Measurements from ENCODE around the gene GRAMD1B. TPM values are rescaled to one million over a fixed set of nuclear protein-coding genes. Genes with fewer than 3 reads are reported as not detected.
"Not testable (repeated sequence)": the region's sequence is repeated elsewhere in the genome, so short reads cannot be mapped to it uniquely, and the experiment has no call there.

The GRAMD1B gene
- total and polyA plus RNA-seq, 2 experiments from 2014 or later = 9.0 to 20.4 TPM

DNA sequence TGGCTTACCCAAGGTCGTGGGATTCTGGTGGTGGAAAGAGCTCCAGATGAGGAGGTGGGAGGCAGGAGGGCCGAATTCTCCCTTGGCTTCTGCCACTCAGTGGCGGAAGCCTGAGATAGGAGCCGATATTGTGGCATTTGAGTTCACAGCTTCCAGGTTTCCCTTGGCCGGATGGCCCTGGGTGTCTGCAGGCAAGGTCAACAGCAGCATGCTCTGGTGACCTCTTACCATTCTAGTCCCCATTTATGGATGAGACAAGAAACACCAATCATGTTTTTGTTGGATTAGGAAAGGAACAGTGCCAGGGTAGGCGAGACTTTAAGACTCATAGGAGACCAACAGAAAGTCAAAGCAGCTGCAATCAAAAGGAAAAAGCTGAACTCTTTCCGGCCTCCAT is 89.7 kb downstream of the GRAMD1B start:
- H3K9me3 ChIP-seq (ENCODE audit: low read depth) = no peaks in the 10 kb centered on the region
- WGBS (ENCODE audit: low lambda C conversion rate, missing lambda C conversion rate) = 74% methylated on average over 7 of the region's 7 CpGs
- H3K79me2 ChIP-seq = no peaks in the 10 kb centered on the region
- H3K4me2 ChIP-seq = no peak overlapping the region
- no peak for DNase-seq (ENCODE audit: low spot score)
- no peaks in the 10 kb centered on the region for H3K27me3 ChIP-seq
- no peak overlapping the region for H3K27ac ChIP-seq
- no peaks in the 10 kb centered on the region for H3K9me2 ChIP-seq (replicated peaks; ENCODE audit: insufficient read depth)
- no peak for TF ChIP-seq EZH2 (IDR thresholded peaks at IDR 0.05; ENCODE audit: borderline replicate concordance)
- no peak for TF ChIP-seq EZH2phosphoT487 (IDR thresholded peaks at IDR 0.05; ENCODE audit: low read depth, severe bottlenecking, unreplicated experiment)
- TF ChIP-seq, protein P1, sequence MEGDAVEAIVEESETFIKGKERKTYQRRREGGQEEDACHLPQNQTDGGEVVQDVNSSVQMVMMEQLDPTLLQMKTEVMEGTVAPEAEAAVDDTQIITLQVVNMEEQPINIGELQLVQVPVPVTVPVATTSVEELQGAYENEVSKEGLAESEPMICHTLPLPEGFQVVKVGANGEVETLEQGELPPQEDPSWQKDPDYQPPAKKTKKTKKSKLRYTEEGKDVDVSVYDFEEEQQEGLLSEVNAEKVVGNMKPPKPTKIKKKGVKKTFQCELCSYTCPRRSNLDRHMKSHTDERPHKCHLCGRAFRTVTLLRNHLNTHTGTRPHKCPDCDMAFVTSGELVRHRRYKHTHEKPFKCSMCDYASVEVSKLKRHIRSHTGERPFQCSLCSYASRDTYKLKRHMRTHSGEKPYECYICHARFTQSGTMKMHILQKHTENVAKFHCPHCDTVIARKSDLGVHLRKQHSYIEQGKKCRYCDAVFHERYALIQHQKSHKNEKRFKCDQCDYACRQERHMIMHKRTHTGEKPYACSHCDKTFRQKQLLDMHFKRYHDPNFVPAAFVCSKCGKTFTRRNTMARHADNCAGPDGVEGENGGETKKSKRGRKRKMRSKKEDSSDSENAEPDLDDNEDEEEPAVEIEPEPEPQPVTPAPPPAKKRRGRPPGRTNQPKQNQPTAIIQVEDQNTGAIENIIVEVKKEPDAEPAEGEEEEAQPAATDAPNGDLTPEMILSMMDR (IDR thresholded peaks at IDR 0.05; ENCODE audit: poor library complexity) = no peak
- no peak overlapping the region for H3K4me3 ChIP-seq
- no peaks in the 10 kb centered on the region for H4K20me1 ChIP-seq (ENCODE audit: insufficient read depth, poor library complexity, severe bottlenecking)
- no peaks in the 10 kb centered on the region for H3K4me1 ChIP-seq (ENCODE audit: insufficient read depth)
- H2AFZ ChIP-seq = no peak overlapping the region
- H3K36me3 ChIP-seq (replicated peaks; ENCODE audit: insufficient read depth, low read depth) = no peaks in the 10 kb centered on the region

DNA sequence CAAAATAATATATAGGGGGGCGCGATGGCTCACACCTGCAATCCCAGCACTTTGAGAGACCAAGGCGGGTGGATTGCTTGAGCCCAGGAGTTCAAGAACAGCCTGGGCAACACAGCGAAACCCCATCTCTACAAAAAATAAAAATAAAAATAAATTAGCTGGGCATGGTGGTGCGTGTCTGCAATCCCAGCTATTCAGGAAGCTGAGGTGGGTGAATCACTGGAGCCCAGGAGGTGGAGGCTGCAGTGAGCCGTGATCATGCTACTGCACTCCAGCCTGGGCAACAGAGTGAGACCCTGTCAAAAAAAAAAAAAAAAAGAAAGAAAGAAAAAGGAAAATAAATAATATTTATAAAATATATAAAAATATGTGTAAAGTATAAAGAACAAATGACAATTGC is 90.4 kb downstream of the GRAMD1B start:
- not testable (repeated sequence) for H3K36me3 ChIP-seq (replicated peaks; ENCODE audit: insufficient read depth, low read depth); H2AFZ ChIP-seq; H3K9me3 ChIP-seq (ENCODE audit: low read depth); H4K20me1 ChIP-seq (ENCODE audit: insufficient read depth, poor library complexity, severe bottlenecking); DNase-seq (ENCODE audit: low spot score); H3K9me2 ChIP-seq (replicated peaks; ENCODE audit: insufficient read depth); H3K4me2 ChIP-seq; H3K79me2 ChIP-seq; H3K27me3 ChIP-seq; H3K4me3 ChIP-seq; H3K4me1 ChIP-seq (ENCODE audit: insufficient read depth); H3K27ac ChIP-seq
- 97% methylated on average over 6 of the region's 6 CpGs for WGBS (ENCODE audit: low lambda C conversion rate, missing lambda C conversion rate)

DNA sequence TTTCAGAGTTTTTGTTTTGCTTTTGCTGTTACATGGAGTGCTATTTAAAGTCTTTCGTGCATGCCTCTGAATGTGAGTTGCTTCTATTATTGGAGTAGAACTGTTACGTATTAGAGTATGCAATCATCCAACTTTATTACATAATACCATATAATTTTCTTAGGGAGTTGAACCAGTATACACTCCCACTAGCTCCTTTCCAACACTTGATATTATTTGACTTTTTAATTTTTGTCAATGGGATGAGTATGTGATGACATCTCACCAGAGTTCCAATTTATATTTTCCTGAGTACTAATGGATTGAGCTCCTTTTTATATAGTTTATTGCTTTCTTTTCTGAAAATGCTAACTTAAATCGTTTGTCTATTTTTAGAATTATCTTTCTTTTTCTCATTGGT is 90.9 kb downstream of the GRAMD1B start:
- no peak for DNase-seq (ENCODE audit: low spot score)
- Histone ChIP-seq H3K79me2 (no peaks in the 10 kb centered on the region), H3K4me1 (ENCODE audit: insufficient read depth) (no peaks in the 10 kb centered on the region), H3K9me3 (ENCODE audit: low read depth) (no peaks in the 10 kb centered on the region), H3K36me3 (replicated peaks; ENCODE audit: insufficient read depth, low read depth) (no peaks in the 10 kb centered on the region), H3K4me2 (no peak overlapping the region), H2AFZ (no peak overlapping the region), H3K27ac (no peak overlapping the region), H3K9me2 (replicated peaks; ENCODE audit: insufficient read depth) (no peaks in the 10 kb centered on the region), H4K20me1 (ENCODE audit: insufficient read depth, poor library complexity, severe bottlenecking) (no peaks in the 10 kb centered on the region), H3K27me3 (no peaks in the 10 kb centered on the region), H3K4me3 (no peak overlapping the region)
- 96% methylated on average over 3 of the region's 3 CpGs for WGBS (ENCODE audit: low lambda C conversion rate, missing lambda C conversion rate)
- TF ChIP-seq EZH2 (IDR thresholded peaks at IDR 0.05; ENCODE audit: borderline replicate concordance) (no peak), EZH2phosphoT487 (IDR thresholded peaks at IDR 0.05; ENCODE audit: low read depth, severe bottlenecking, unreplicated experiment) (no peak)
- TF ChIP-seq, protein P1 (IDR thresholded peaks at IDR 0.05; ENCODE audit: poor library complexity) = no peak

DNA sequence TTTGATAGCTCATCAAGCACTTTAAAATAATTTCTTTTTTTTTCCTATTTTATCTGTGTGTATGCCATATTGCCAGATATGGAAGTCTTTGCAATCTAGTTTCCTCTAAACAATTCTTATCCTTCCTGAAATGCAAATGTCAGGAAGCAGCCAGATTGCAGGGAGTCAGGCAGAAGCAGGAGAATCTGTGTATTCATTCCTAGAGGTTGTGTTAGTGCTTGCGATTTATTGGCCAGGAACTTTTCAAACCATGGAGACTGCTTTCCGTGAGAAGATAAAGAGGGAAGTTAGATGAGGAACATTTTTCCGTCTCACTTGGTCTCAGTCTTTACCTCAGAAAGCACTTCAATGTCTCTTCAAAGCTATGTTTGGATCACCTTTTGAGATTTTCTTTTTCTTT is 91.9 kb downstream of the GRAMD1B start:
- WGBS (ENCODE audit: low lambda C conversion rate, missing lambda C conversion rate) = 68% methylated on average over 3 of the region's 3 CpGs

More for the DNA sequence above, 91.9 kb downstream of the GRAMD1B start:
- no peak for TF ChIP-seq EZH2 (IDR thresholded peaks at IDR 0.05; ENCODE audit: borderline replicate concordance)
- H3K9me3 ChIP-seq (ENCODE audit: low read depth) = no peaks in the 10 kb centered on the region
- H3K27me3 ChIP-seq = no peaks in the 10 kb centered on the region
- DNase-seq (ENCODE audit: low spot score) = no peak
- H3K36me3 ChIP-seq (replicated peaks; ENCODE audit: insufficient read depth, low read depth) = no peaks in the 10 kb centered on the region
- H3K9me2 ChIP-seq (replicated peaks; ENCODE audit: insufficient read depth) = no peaks in the 10 kb centered on the region
- H3K4me1 ChIP-seq (ENCODE audit: insufficient read depth) = no peaks in the 10 kb centered on the region
- H3K79me2 ChIP-seq = no peaks in the 10 kb centered on the region
- no peaks in the 10 kb centered on the region for H4K20me1 ChIP-seq (ENCODE audit: insufficient read depth, poor library complexity, severe bottlenecking)
- H3K4me3 ChIP-seq = no peak overlapping the region
- H3K27ac ChIP-seq = no peak overlapping the region
- H3K4me2 ChIP-seq = no peak overlapping the region
- H2AFZ ChIP-seq = no peak overlapping the region
